Activated CD8-positive, alpha-beta memory T cell treated with anti-CD3 and anti-CD28 coated beads for 36 hours (primary cell): ENCODE data around the gene FBXW7. TPM values are rescaled to one million over a fixed set of nuclear protein-coding genes. Genes with fewer than 3 reads are reported as not detected.

ENCODE experiments used
- CTCF ChIA-PET: fragments of 350-600 bp; sonication (Branson Sonifier 250); formaldehyde crosslinking; loops from one replicate; lab custom pipeline; 2021; ENCODE audit warnings: antibody characterized with exemption; lab: Charles Lee
- POLR2A ChIA-PET: fragments of 350-600 bp; sonication (Branson Sonifier 250); formaldehyde crosslinking; loops from one replicate; lab custom pipeline; 2021; ENCODE audit warnings: antibody characterized with exemption; lab: Charles Lee
- total RNA-seq, 2 experiments: library from RNA; stranded (reverse); gene quantifications; one replicate each; pipeline ENCODE4 v1.2.3, GENCODE V29; 2021

Gene FBXW7, protein sequence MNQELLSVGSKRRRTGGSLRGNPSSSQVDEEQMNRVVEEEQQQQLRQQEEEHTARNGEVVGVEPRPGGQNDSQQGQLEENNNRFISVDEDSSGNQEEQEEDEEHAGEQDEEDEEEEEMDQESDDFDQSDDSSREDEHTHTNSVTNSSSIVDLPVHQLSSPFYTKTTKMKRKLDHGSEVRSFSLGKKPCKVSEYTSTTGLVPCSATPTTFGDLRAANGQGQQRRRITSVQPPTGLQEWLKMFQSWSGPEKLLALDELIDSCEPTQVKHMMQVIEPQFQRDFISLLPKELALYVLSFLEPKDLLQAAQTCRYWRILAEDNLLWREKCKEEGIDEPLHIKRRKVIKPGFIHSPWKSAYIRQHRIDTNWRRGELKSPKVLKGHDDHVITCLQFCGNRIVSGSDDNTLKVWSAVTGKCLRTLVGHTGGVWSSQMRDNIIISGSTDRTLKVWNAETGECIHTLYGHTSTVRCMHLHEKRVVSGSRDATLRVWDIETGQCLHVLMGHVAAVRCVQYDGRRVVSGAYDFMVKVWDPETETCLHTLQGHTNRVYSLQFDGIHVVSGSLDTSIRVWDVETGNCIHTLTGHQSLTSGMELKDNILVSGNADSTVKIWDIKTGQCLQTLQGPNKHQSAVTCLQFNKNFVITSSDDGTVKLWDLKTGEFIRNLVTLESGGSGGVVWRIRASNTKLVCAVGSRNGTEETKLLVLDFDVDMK
- total RNA-seq, result 10 to 100 TPM; 36.1 to 38.9 TPM

DNA sequence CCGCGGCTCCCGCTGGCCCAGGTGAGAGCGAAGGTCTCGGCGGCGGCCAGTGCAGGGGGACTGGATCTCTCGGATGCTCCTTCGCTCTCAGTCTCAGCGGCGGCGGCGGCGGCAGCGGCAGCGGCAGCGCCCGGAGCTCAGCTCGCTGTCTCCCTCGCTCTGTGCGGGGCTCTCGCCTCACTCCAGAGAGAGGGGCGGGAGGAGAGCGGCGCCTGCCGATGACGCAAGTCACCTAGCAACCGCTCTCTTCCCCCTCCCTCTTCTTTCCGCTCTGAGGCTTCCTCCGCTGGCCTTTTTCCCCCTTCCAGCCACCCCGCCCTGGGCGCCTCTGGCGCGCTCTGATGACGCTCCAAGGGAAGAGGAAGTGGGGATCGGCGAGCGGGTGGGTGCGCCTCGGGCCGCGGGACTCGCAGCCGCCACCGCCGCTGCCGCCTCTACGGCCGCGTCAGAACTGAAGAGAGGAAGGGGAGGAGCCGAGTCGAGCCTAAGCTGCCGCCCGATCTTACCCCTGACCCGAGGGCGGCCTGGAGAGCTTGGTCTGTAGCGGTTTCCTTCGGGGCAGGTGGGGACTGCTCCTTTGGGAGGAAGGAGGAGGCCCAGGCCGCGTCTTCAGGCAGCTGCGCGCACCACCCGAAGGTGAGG is at the start of gene FBXW7:
Gene FBXW7, minus strand, starts transcription at position 190 of the 642 bp plus-strand sequence. CDS start 124,289 bp downstream, outside the sequence.
- ChIA-PET CTCF (interaction anchor here (0.6 to 2.0 kb wide), 6 partner anchors 11 to 722 kb away, joined by 3 to 8 read pairs (median 3); no protein-coding TSS in a partner anchor), POLR2A (interaction anchor here (0.8 to 3.4 kb wide), 9 partner anchors 10 to 930 kb away, joined by 3 to 34 read pairs (median 7); partner anchors contain the start of genes ARFIP1, TIGD4, TMEM131L and TMEM154)

DNA sequence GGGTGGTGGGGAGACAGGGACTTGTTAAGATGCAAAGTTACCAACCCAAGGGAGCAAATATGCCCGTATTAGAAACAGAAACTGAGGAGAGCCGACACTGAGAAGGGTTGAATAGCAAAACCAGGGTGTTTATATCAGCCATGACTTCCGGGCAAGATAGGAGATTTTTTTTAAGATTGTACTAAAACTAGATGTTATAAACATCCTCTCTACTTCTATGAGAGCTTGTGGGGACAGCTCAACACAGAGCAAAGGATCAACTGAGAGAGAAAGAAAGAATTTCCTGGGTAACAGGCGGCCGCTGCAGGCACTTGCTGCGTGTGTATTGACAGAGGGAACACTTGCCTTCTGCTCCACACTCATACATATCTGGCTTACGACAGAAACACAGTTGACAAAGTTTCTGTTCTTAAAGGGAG is 49.1 kb upstream of the FBXW7 start:
- POLR2A ChIA-PET, result no interaction called here

DNA sequence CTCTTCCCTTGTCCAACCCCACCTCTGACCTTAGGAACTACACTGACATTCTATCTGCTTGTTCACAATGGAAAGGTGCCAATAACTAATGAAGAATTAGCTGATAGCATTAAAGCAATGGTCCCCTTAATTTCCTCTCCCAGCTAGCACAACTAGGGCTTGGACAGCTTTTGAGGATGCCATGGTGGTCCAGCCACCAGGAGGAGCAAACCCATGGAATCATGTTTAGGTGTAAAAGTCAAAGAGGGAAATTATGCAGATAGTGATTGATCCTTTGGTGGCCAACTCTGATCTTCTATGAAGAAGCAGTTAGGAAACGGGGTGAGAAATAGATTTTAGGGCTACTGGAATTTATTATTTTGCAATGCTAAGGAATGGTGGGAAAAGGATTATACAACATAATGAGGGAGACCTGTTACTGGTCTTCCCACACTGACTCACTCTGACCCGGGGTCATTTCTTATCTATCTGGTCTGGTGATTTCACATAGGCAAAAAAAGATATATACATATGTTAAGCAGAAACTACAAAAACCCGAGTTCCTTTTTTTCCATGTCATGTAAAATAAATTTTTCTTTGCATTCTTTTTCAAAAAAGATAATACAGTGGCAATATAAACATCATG is 45.8 kb upstream of the FBXW7 start:
- POLR2A ChIA-PET, result no interaction called here
- CTCF ChIA-PET, result interaction anchor here (0.7 kb wide), 1 partner anchor 1008 kb away, joined by 3 read pairs; no protein-coding TSS in a partner anchor

More for the DNA sequence above, 49.1 kb upstream of the FBXW7 start:
- CTCF ChIA-PET, result no interaction called here

DNA sequence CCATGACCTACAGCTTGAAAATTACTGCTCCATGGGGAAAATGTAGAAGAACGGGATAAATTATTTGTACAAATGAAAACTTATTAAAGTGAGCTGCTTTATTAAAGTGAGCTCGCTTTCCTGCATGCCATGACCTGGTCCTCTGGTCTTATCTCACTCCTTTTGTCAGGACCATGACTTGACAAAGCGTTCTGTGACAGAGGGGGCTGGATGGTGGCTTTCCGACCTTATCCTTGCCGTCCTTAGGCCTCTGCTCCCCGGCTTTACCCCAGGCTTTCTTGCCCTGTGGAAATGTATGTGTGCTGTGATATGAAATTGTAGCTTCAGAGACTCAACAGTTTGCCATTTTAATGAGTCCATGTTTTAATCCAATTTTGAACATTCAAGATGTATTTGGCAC is 44.0 kb upstream of the FBXW7 start:
- CTCF ChIA-PET, result interaction anchor here (0.9 kb wide), 1 partner anchor 10 kb away, joined by 3 read pairs; no protein-coding TSS in a partner anchor
- POLR2A ChIA-PET, result interaction anchor here (0.6 to 0.8 kb wide), 2 partner anchors 32 to 40 kb away, joined by 3 read pairs; no protein-coding TSS in a partner anchor

DNA sequence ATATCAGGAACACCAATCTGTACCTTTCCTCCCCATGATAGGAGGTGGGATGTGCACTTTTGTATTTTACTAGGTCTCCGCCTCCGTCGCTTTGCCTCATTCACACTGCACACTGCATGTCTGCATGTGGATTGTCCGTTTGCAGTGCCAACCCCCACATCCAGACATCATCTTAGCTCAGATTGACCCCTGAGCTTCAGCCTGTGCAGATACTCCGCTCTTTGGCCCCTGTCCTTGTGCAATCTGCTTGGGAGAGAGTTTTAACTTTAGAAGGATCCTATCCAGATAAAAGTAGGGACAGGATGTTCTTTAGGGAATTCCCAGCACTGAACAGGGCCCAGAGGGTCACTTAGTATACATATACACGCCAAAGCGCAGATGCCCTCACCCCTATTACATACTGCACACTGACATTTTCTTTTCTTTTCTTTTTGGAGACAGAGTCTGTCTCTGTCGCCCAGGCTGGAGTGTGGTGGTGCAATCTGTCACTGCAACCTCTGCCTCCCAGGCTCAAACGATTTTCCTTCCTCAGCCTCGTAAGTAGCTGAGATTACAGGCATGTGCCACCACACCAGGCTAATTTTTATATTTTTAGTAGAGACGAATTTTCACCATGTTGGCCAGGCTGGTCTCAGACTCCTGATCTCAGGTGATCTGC is 43.3 kb upstream of the FBXW7 start:
- ChIA-PET POLR2A (no interaction called here), CTCF (interaction anchor here (0.9 to 1.3 kb wide), 3 partner anchors 9 to 78 kb away, joined by 3 read pairs; no protein-coding TSS in a partner anchor)

DNA sequence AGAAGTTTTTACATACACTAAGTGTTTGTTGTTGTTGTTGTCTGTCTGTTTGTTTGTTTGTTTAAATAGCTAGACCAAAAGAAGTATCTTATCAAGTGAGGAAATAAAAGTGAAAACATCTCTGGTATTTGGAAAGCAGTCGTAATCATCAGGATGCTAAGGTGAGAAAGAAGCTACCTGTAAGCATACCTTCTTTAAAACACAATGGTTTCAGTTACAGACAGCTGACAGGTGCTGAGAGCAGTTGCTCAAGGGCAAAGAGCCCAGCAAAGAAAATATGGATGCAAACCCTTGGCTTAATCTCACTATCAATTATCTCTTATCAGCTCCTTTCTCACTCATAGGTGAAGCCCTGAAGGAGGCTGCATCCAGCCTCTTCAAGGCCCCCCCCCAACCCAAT is 42.8 kb upstream of the FBXW7 start:
- ChIA-PET POLR2A (no interaction called here), CTCF (interaction anchor here (1.1 to 1.3 kb wide), 2 partner anchors 8 to 77 kb away, joined by 3 read pairs; no protein-coding TSS in a partner anchor)

DNA sequence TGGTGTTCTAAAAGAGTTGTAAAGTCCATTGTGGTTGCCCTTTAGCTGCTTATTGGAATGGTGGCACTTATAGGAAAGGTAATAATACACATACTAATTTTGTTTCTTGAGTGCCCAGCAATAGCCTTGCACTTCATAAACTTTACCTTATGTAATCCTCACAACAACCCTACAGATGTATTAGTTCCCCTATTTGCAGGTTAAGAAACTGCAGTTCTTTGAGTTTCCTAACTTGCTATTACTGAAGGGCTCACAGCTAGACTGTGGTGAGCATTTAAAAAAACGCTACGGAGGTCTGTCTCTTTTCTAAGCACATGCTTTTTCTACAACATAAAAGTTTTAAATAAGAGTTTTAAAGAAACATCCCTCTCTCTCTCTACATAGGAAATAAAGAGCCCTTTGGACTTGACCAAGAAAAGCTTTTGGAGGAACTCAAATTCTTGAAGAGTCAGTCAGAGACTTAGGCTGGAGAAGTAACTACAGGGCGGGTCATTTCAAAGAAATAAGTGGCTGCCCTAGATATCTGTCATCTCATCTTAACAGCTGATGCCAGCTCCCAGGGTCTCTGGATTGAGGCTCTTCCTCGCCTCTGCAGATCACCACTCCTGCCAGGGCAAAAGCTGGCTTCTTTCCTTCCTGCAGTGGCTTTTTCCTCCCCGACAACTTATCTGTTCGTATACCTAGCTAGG is 42.0 kb upstream of the FBXW7 start:
- ChIA-PET CTCF (interaction anchor here (1.1 kb wide), 1 partner anchor 7 kb away, joined by 3 read pairs; no protein-coding TSS in a partner anchor), POLR2A (interaction anchor here (0.6 kb wide), 1 partner anchor 41 kb away, joined by 3 read pairs; no protein-coding TSS in a partner anchor)

DNA sequence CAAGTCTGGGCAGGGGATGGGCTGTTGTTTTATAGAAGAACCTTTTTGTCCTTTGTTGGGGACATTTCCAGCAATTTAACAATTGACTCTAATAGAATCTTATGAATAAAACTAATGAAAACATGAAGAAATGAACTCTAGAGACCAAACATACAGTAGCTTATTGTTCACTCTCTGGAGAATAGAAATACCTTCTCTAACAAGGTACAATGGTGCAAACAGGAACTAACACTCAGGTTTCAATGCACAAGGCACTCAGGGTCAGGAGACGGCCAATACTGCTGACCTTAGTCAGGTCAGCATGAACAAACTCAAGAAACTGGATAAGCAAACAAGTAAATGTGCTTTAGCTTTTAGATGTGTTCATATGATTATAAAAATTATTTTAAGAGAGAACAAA is 39.6 kb upstream of the FBXW7 start:
- CTCF ChIA-PET, result no interaction called here
- POLR2A ChIA-PET, result no interaction called here

DNA sequence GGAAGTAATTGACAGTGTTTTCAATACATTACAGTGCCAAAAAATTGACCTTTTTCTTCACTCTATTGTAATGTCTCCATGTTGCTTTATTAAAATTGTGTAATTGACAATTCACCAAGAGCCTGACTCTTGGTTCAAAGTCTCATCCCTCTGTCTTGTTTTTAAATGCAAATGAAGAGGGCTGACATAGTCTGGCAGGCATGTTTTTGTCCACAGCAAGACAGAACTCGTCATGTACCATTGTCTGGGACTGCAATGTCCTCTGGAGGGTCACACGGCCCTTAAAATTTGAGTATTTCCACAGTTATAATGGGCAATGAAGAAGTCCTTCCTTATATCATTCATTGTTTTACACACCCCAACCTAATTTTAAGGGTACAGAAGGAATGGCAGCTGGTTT is 38.0 kb upstream of the FBXW7 start:
- ChIA-PET CTCF (no interaction called here), POLR2A (no interaction called here)

DNA sequence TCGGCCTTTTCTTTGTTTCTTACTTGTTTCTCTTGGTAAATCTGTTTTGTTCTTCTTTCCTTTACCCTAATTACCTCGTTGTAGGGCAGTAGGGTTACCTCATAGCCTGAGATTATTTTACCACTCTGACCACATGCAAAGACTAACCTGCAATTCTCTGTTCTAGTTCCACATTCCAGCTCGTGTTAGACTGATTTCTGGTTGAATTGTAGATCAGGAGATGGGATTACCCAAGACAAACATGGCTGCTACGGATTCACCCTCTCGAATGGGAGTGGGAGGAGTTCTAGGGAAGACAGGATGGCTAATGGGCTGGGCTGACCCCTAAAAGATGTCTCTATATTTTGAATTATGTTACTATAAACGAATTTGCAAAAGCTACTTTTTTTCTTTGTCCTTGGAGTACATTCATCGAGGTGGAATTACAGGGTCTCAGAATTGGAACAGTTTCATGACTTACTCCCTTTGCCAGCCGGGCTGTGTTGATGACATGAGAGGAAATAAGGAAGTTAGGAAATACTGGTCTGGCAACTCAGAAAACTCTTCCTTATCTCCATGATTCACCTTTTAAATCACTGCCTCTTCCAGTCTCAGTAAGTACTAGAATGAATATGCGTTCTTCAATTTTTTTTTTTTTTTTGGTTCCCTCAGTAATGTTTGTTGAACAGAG is 36.7 kb upstream of the FBXW7 start:
- CTCF ChIA-PET, result no interaction called here
- POLR2A ChIA-PET, result no interaction called here

DNA sequence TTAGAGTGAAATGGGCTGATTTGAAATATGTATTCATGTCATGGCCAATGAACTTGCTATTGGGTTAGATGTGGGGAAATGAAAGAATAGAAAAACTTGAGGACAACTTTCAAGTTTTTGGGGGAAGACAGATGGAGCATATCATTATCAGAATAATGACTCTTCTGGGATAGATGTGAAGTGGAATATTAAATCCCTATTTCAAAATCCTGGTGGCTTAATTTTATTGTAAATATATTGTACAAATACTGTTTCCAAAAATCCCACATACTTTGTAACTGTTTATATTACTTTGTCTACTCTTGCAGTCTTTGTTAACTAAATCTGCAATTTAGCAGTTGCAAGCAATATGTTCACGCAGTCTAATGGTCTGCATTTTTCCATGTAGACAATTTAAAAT is 35.9 kb upstream of the FBXW7 start:
- ChIA-PET POLR2A (no interaction called here), CTCF (no interaction called here)

DNA sequence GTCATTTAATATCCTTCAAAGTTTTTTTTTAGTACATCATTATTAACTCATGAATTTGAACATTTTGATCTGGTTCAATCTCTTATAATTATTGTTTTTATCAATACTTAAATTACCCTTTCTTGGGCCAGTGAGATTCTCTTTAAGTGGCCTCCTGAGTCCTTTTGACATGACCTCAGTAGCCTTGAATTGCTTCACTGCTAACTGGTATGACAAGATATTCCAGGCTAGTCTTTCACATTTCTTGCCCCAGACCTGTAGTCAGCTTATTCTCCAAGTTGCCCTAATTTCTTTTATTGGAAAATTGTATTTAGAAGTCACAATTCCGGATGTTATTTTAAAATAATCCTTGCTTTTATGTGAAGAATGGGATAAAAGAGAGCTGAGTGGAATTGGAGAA is 35.4 kb upstream of the FBXW7 start:
- ChIA-PET POLR2A (no interaction called here), CTCF (no interaction called here)

DNA sequence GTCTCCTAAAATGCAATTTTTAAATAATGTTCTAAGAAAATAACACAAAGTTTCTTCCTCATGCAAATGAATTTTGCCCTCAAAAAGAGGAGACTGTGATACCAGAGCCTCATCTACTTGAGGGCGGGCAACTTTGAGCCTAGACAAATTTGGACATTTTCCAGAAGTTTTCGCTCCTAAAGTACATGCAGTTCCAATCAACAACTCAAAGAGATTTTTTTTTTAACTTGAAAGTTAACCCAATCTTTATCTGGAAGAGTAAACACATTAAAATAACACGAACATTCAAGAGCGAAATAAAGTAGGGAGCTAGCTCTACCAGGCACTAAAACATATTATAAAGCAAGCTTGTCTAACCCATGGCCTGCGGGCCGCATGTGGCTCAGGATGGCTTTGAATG is 29.4 kb upstream of the FBXW7 start:
- POLR2A ChIA-PET, result no interaction called here
- CTCF ChIA-PET, result interaction anchor here (1.4 kb wide), 1 partner anchor 166 kb away, joined by 3 read pairs; no protein-coding TSS in a partner anchor

DNA sequence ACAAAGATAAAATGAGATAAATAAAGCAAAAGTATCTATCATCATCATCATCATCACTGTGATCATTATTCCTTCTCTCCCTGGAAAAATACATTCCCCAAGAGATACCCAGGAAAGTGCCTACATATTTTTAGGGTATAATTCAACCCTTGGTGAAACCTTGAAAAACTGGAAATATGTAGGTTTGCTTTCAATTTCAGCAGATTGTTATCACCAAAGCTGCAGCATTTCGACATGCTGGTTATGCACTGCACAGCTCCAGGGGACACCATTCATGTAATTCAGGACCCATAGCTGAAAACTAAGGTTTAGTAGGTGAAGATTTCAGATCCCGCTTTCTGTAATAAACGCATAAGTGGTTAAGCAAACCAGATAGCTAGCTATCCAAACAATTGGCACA is 28.4 kb upstream of the FBXW7 start:
- POLR2A ChIA-PET, result no interaction called here
- CTCF ChIA-PET, result interaction anchor here (0.6 kb wide), 1 partner anchor 868 kb away, joined by 3 read pairs; no protein-coding TSS in a partner anchor

DNA sequence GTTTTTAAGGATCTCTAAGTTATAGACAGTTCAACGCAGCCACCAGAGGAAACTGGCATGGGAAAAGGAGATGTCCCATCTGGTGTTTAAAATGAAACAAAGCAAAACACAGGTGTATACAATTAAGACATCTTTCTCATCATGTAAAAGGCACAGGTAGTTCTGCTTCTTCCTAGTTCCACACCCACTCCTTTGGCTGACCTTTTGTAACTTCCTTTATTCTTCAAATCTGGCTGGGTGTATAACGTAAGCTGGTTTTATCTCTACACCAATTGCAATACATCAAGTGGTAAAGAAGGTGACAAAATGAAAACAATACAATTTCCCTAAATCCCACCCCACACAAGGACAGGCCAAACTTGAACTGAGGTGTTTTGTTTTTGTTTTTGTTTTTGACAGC is 27.3 kb upstream of the FBXW7 start:
- ChIA-PET CTCF (no interaction called here), POLR2A (no interaction called here)

DNA sequence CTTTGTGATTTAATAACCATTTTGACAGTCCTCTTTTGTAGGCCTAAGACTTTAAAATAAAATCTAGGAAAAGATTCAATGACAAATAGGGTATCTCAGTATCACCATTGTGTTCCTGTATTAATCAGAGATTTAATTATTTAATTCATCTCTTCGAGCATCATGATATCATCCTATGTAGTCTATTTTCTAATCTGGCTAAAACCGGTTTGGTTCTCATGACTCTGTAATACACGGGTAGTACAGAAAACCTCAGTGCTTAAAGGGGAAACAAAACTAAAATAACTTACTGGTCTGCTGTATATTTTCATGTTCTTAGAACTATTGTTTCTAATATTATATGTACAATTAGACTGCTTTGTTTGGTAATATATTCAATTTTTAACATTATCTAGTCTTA is 23.7 kb upstream of the FBXW7 start:
- CTCF ChIA-PET, result no interaction called here
- POLR2A ChIA-PET, result no interaction called here

DNA sequence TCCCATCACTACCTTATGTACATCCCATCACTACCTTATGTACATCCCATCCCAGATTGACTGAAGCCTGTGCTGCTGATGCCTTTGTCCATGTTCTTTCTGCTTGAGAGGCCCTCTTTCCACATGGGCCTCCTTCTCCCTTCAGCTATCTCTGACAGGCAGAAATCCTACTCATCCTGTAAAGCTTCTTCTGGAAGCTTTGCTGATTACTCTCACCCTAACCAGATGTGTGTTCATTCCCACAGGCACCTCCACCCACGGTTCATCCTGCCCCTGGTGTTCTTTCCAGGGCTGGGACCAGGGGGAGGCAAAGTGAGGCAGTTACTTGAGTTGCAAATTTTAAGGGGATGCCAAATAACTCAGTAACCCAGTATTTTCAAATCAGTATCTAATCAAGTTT is 22.5 kb upstream of the FBXW7 start:
- ChIA-PET CTCF (no interaction called here), POLR2A (no interaction called here)
